ENCODE measurements around the gene MS4A5. TPM values are rescaled to one million over a fixed set of nuclear protein-coding genes. Genes with fewer than 3 reads are reported as not detected.

Gene MS4A5
- polyA plus RNA-seq, 1 donor (not counting 4 experiments of a cell fraction or from before 2014, with no cell fraction given): not detected

DNA sequence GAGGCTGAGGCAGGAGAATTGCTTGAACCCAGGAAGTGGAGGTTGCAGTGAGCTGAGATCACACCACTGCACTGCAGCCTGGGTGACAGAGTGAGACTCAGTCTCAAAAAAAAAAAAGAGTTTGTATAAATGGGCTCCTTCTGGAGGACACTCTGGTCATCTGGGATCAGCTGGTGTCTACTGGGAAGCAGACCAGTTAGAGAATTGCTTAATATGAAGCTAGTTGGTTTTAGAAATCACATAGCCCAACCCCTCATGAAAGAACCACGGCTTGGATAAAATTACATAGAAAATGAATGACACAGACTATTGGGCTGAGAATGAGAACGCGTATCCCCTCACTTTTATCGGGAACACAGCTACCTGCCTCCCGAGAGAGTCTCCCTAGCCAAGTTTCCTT, 36.4 kb upstream of the MS4A5 start:
- dilution Hi-C loops (cut with MboI; ENCODE audit: extremely low pct_ligation_motif_present, low sequenced_read_pairs): no loop called here
- H3K27ac ChIP-seq (ENCODE audit: control insufficient read depth, insufficient read depth, low read length): no peak overlapping the region
- no peaks in the 10 kb centered on the region for H3K9me1 ChIP-seq (ENCODE audit: control insufficient read depth, extremely low read depth, insufficient read depth, low read length)
- TF ChIP-seq CTCF (optimal IDR thresholded peaks at IDR 0.05 in 1 of 3, IDR thresholded peaks at IDR 0.05 in 1 of 3, conservative IDR thresholded peaks at IDR 0.05 in 1 of 3; ENCODE audit: extremely low read depth in 1 of 3, insufficient read depth in 2 of 3, low read length in 3 of 3): no peak
- TF ChIP-seq EZH2 (IDR thresholded peaks at IDR 0.05; ENCODE audit: low read length): no peak
- H4K20me1 ChIP-seq (ENCODE audit: control insufficient read depth, extremely low read depth, insufficient read depth, low read length): no peaks in the 10 kb centered on the region
- FAIRE-seq (no peak), DNase-seq (ENCODE audit: low read depth, low spot score) (no peak)
- no peaks in the 10 kb centered on the region for H3K27me3 ChIP-seq (ENCODE audit: control insufficient read depth, extremely low read depth, insufficient read depth, low read length)
- H3K36me3 ChIP-seq (ENCODE audit: control insufficient read depth in 2 of 2, extremely low read depth in 1 of 2, insufficient read depth in 2 of 2, low read length in 2 of 2): no peaks in the 10 kb centered on the region
- H3K79me2 ChIP-seq (ENCODE audit: control insufficient read depth, insufficient read depth, low read length): no peaks in the 10 kb centered on the region
- H3K9ac ChIP-seq (ENCODE audit: control insufficient read depth, extremely low read depth, insufficient read depth, low read length): no peak overlapping the region
- H3K4me2 ChIP-seq (ENCODE audit: control insufficient read depth, extremely low read depth, insufficient read depth, low read depth, low read length): no peak overlapping the region
- H2AFZ ChIP-seq (ENCODE audit: control insufficient read depth, low read length): no peak overlapping the region
- no peak overlapping the region for H3K4me3 ChIP-seq (ENCODE audit: control insufficient read depth in 2 of 3, extremely low read depth in 1 of 3, insufficient read depth in 2 of 3, low read depth in 1 of 3, low read length in 3 of 3)
- H3K9me3 ChIP-seq (ENCODE audit: control insufficient read depth, low read depth, low read length): no peaks in the 10 kb centered on the region
- H3K4me1 ChIP-seq (ENCODE audit: control insufficient read depth, extremely low read depth, insufficient read depth, low read length): no peaks in the 10 kb centered on the region

DNA sequence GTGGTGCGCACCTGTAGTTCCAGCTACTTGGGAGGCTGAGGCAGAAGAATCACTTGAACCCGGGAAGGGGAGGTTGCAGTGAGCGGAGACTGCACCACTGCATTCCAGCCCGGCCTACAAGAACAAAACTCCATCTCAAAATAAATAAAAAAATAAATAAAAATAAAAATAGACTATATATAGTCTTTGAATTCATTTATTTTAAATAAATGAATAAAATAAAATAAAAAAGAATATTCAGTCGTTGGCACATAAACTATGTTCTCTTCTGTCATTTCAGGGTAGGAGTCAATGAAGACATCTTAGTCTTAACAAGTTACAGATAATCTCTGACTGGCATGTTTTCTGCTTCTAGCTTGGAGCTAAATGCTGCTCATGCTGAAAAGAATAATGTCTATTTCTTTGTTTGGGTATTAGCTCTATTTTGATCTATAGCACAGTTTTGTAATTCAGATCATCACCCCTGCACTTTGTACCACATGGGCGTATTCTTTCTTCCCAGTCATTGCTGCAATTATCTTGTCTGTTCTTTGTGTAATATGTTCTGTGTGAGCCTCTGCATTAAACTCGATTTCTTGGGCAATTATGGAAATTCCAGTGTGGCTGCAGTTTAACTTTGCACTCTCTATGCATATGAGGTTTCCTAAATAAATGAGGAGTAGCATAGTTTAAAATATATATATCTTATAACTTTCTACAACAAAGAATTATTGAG, 34.5 kb upstream of the MS4A5 start:
- FAIRE-seq (no peak), DNase-seq (ENCODE audit: low read depth, low spot score) (no peak)
- H3K79me2 ChIP-seq (ENCODE audit: control insufficient read depth, insufficient read depth, low read length): no peaks in the 10 kb centered on the region
- H2AFZ ChIP-seq (ENCODE audit: control insufficient read depth, low read length): no peak overlapping the region
- TF ChIP-seq EZH2 (IDR thresholded peaks at IDR 0.05; ENCODE audit: low read length): no peak
- TF ChIP-seq CTCF (optimal IDR thresholded peaks at IDR 0.05 in 1 of 3, IDR thresholded peaks at IDR 0.05 in 1 of 3, conservative IDR thresholded peaks at IDR 0.05 in 1 of 3; ENCODE audit: extremely low read depth in 1 of 3, insufficient read depth in 2 of 3, low read length in 3 of 3): no peak
- dilution Hi-C loops (cut with MboI; ENCODE audit: extremely low pct_ligation_motif_present, low sequenced_read_pairs): no loop called here
- H4K20me1 ChIP-seq (ENCODE audit: control insufficient read depth, extremely low read depth, insufficient read depth, low read length): no peaks in the 10 kb centered on the region
- H3K4me1 ChIP-seq (ENCODE audit: control insufficient read depth, extremely low read depth, insufficient read depth, low read length): no peaks in the 10 kb centered on the region
- no peaks in the 10 kb centered on the region for H3K27me3 ChIP-seq (ENCODE audit: control insufficient read depth, extremely low read depth, insufficient read depth, low read length)
- H3K4me3 ChIP-seq (ENCODE audit: control insufficient read depth in 2 of 3, extremely low read depth in 1 of 3, insufficient read depth in 2 of 3, low read depth in 1 of 3, low read length in 3 of 3): no peak overlapping the region
- no peaks in the 10 kb centered on the region for H3K9me1 ChIP-seq (ENCODE audit: control insufficient read depth, extremely low read depth, insufficient read depth, low read length)
- no peak overlapping the region for H3K4me2 ChIP-seq (ENCODE audit: control insufficient read depth, extremely low read depth, insufficient read depth, low read depth, low read length)
- no peak overlapping the region for H3K9ac ChIP-seq (ENCODE audit: control insufficient read depth, extremely low read depth, insufficient read depth, low read length)
- H3K27ac ChIP-seq (ENCODE audit: control insufficient read depth, insufficient read depth, low read length): no peak overlapping the region
- no peaks in the 10 kb centered on the region for H3K36me3 ChIP-seq (ENCODE audit: control insufficient read depth in 2 of 2, extremely low read depth in 1 of 2, insufficient read depth in 2 of 2, low read length in 2 of 2)
- H3K9me3 ChIP-seq (ENCODE audit: control insufficient read depth, low read depth, low read length): no peaks in the 10 kb centered on the region

Data from keratinocyte (primary cell).